A673 (cell line): ENCODE data around the gene GRB14. TPM values are rescaled to one million over a fixed set of nuclear protein-coding genes. Genes with fewer than 3 reads are reported as not detected.

Experiments used
- Bru-seq: library from RNA; stranded (reverse); fragments of 400-500 nt; gene quantifications from one replicate; lab custom pipeline; 2021; lab: Mats Ljungman, UMichigan
- BruChase-seq, 2 experiments: library from RNA; stranded (reverse); fragments of 400-500 nt; gene quantifications; one replicate each; lab custom pipeline; 2021; lab: Mats Ljungman, UMichigan
- BruUV-seq: library from RNA; stranded (reverse); fragments of 400-500 nt; replicated peaks from 2 replicates; lab custom pipeline; 2021; lab: Mats Ljungman, UMichigan
- CTCF ChIA-PET: fragments of 300-600 bp; sonication (Branson Sonifier 250); formaldehyde crosslinking; loops from one replicate; lab custom pipeline; 2022; ENCODE audit warnings: antibody characterized with exemption; lab: Charles Lee
- POLR2A ChIA-PET: fragments of 300-600 bp; sonication (Branson Sonifier 250); formaldehyde crosslinking; loops from one replicate; lab custom pipeline; 2022; ENCODE audit warnings: antibody characterized with exemption; ENCODE audit not compliant: low non-redundant PET; lab: Charles Lee
- DNase-seq: peaks from one replicate; pipeline ENCODE4 v3.0.0-alpha.2; 2015; ENCODE audit warnings: low spot score
- H3K27ac ChIP-seq: fragments of 200-600 bp; sonication (generic); 2 replicates; pipeline ENCODE4 v1.5.1; 2016; ENCODE audit warnings: mixed run types, low read depth, mild to moderate bottlenecking, mixed read lengths, antibody characterized with exemption, low read length; ENCODE audit not compliant: poor library complexity, severe bottlenecking
- H3K27me3 ChIP-seq: fragments of 200-600 bp; sonication (generic); replicated peaks from 2 replicates; pipeline ENCODE4 v1.6.1; 2017; ENCODE audit warnings: mixed run types, low read depth, mild to moderate bottlenecking, mixed read lengths, antibody characterized with exemption, low read length; ENCODE audit not compliant: insufficient read depth, poor library complexity
- H3K36me3 ChIP-seq: fragments of 200-600 bp; sonication (generic); 2 replicates; pipeline ENCODE4 v1.6.1; 2016; ENCODE audit warnings: mixed run types, mild to moderate bottlenecking, mixed read lengths, antibody characterized with exemption, low read length; ENCODE audit not compliant: insufficient read depth, poor library complexity, severe bottlenecking
- H3K4me1 ChIP-seq: fragments of 200-600 bp; sonication (generic); 2 replicates; pipeline ENCODE4 v1.6.1; 2017; ENCODE audit warnings: mixed run types, mild to moderate bottlenecking, mixed read lengths, antibody characterized with exemption, low read length; ENCODE audit not compliant: insufficient read depth, poor library complexity, severe bottlenecking
- H3K4me3 ChIP-seq: fragments of 200-600 bp; sonication (generic); 2 replicates; pipeline ENCODE4 v1.5.1; 2016; ENCODE audit warnings: low read depth, mixed run types, mild to moderate bottlenecking, mixed read lengths, low read length; ENCODE audit not compliant: poor library complexity, severe bottlenecking
- H3K9me3 ChIP-seq: fragments of 200-600 bp; sonication (generic); 2 replicates; pipeline ENCODE4 v1.6.1; 2016; ENCODE audit warnings: mixed run types, low read depth, mild to moderate bottlenecking, mixed read lengths, antibody characterized with exemption, low read length; ENCODE audit not compliant: poor library complexity, severe bottlenecking
- EZH2 ChIP-seq: fragments of 200-600 bp; sonication (generic); IDR thresholded peaks from 2 replicates; pipeline ENCODE4 v1.6.1; 2017; ENCODE audit warnings: borderline replicate concordance, low read depth, mild to moderate bottlenecking, mixed read lengths, antibody characterized with exemption, low read length; ENCODE audit not compliant: poor library complexity, severe bottlenecking
- intact Hi-C: fragments of 100-400 bp; cut with micrococcal nuclease; formaldehyde crosslinking; loops from one replicate; pipeline ENCODE4 v1.10.0; 2022; ENCODE audit not compliant: unreplicated experiment
- long read RNA-seq: library from polyadenylated mRNA; stranded (forward); transcript quantifications from one replicate; pipeline ENCODE4 v2.0.0, GENCODE V29; 2022
- total RNA-seq: library from RNA; stranded (reverse); gene quantifications from 2 replicates; pipeline ENCODE4 v1.2.3, GENCODE V29; 2021
- TF ChIP-seq, protein P1 (sequence below): fragments of 300-800, 200-600 bp; sonication (generic); conservative IDR thresholded peaks from 2 replicates; pipeline ENCODE4 v1.5.1; 2017; ENCODE audit warnings: low read depth, mild to moderate bottlenecking, antibody characterized with exemption, low read length, moderate library complexity, mixed read lengths

GRB14 gene
- total RNA-seq (0.55 and 0.73 TPM in 2 replicates), Bru-seq, nascent RNA (percentile 28 among the genes with signal in this experiment), BruChase-seq, experiment 1, labeled RNA remaining after a 2-hour chase (percentile 24 among the genes with signal in this experiment), BruChase-seq, experiment 2, labeled RNA remaining after a 6-hour chase (percentile 18 among the genes with signal in this experiment)
- long read RNA-seq, partial matches to known transcripts: 0 of 1 reads
- long read RNA-seq, other reads (novel, unspliced or antisense): 1 of 1 reads

DNA sequence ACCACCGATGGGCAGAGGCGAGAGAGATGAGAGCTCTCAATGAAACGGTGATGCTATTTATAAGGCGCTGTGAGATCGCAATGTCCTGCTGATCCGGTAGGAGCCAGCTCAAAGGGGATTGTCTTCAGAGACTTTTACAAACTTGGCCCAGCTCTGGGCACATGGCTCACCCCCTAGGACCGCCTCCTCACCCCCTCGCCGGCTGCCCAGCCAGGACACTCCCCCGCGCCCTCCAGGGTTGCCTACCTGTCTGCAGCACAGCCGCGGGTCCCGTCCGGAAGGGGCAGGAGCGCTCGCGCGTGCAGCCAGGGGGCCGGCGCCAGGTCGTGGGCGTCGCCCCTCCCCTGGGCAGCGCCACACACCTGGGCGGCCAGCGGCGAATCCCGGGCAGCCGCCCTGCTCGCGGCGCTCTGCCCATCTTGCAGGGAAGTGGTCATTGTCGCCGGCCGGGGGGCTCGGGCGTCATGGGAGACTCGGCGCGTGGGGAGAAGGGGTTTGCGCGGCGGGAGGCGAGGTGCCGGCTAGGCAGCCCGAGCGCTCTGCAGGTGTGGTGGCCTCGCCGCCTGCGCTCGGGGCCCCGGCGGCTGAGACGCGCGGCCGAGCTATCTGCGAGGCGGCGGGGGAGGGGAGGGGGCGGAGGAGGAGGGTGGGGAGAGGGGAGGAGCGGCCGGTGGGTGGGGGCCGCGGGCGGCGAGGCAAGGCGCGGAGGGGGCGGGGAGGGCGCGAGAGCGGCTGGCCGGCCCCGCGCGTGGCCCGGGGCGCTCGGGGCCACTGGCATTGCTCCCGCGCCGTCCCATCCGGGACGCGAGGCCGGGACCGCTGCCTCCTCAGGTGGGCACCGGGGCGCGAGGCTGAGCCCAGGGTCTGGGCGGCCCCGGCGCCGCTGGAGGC is at the start of gene GRB14:
Gene GRB14 (minus strand): TSS at position 610 of the 891 bp plus-strand sequence. CDS start 173 bp downstream, at position 437.
- CTCF ChIA-PET: interaction anchor here (0.6 kb wide), 1 partner anchor 395 kb away, joined by 6 read pairs; no protein-coding TSS in a partner anchor
- Histone ChIP-seq H3K27me3 (no peaks in the 10 kb centered on the region), H3K9me3 (no peaks in the 10 kb centered on the region), H3K27ac (no peak within 1 kb of the TSS), H3K4me3 (peak within 1 kb of the TSS; percentile 61), H3K4me1 (no peaks in the 10 kb centered on the region), H3K36me3 (no peaks in the 10 kb centered on the region)
- intact Hi-C loops: no loop called here
- POLR2A ChIA-PET: no interaction called here
- BruUV-seq: no TSS peak
- no peak for TF ChIP-seq EZH2
- TF ChIP-seq, protein P1, sequence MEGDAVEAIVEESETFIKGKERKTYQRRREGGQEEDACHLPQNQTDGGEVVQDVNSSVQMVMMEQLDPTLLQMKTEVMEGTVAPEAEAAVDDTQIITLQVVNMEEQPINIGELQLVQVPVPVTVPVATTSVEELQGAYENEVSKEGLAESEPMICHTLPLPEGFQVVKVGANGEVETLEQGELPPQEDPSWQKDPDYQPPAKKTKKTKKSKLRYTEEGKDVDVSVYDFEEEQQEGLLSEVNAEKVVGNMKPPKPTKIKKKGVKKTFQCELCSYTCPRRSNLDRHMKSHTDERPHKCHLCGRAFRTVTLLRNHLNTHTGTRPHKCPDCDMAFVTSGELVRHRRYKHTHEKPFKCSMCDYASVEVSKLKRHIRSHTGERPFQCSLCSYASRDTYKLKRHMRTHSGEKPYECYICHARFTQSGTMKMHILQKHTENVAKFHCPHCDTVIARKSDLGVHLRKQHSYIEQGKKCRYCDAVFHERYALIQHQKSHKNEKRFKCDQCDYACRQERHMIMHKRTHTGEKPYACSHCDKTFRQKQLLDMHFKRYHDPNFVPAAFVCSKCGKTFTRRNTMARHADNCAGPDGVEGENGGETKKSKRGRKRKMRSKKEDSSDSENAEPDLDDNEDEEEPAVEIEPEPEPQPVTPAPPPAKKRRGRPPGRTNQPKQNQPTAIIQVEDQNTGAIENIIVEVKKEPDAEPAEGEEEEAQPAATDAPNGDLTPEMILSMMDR: no peak
- DNase-seq: peak; percentile 19

DNA sequence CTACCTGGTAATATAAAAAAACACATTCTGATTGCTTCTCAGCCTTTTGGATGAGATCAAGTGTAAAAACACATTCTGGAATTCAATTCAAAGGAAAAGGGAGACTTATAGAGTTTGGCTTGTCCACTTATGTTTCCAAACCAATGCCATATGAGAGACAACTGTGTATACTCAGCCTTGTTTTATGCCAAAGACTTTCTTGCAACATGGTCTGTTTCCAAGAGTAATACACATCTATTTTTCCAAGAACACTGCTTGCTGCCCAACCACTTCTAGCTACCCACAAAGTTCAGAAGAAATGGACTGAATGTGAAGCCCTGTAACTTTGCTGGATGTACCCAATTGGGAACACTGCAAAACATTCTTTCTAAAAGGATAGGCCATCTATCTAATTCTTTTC is 48.0 kb upstream of the GRB14 start:
- no peak for DNase-seq
- no peaks in the 10 kb centered on the region for H3K27me3 ChIP-seq
- TF ChIP-seq EZH2: no peak
- TF ChIP-seq, protein P1: no peak
- POLR2A ChIA-PET: no interaction called here
- CTCF ChIA-PET: no interaction called here
- intact Hi-C loops: no loop called here
- no peak overlapping the region for H3K4me3 ChIP-seq
- H3K4me1 ChIP-seq: no peaks in the 10 kb centered on the region
- BruUV-seq: no TSS peak
- no peak overlapping the region for H3K27ac ChIP-seq
- no peaks in the 10 kb centered on the region for H3K9me3 ChIP-seq
- no peaks in the 10 kb centered on the region for H3K36me3 ChIP-seq

DNA sequence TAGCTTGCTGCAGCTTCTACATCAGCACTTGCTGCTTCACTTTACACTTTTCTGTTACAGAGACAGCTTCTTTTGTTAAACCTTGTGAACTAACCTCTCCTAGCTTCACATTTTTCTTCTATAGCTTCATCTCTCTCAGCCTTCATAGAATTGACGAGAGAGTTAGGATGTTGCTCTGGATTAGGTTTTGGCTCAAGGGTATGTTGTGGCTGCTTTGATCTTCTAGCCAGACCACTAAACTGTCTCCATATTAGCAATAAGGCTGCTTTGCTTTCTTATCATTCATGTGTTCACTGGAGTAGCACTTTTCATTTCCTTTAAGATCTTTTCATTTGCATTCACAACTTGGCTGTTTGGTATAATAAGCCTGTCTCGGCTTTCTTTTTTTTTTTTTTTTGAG is 46.3 kb upstream of the GRB14 start:
- ChIA-PET CTCF (no interaction called here), POLR2A (no interaction called here)
- Histone ChIP-seq H3K27ac (no peak overlapping the region), H3K4me3 (no peak overlapping the region), H3K9me3 (no peaks in the 10 kb centered on the region), H3K36me3 (no peaks in the 10 kb centered on the region), H3K4me1 (no peaks in the 10 kb centered on the region), H3K27me3 (no peaks in the 10 kb centered on the region)
- intact Hi-C loops: no loop called here
- no peak for TF ChIP-seq EZH2
- TF ChIP-seq, protein P1: no peak
- BruUV-seq: no TSS peak
- no peak for DNase-seq
